H1 (cell line): Measurements from ENCODE around the gene TSPAN5. TPM values are rescaled to one million over a fixed set of nuclear protein-coding genes. Genes with fewer than 3 reads are reported as not detected.

Experiments
- CTCF ChIA-PET: fragments of 300-600 bp; sonication (Branson Sonifier 250); formaldehyde crosslinking; loops from one replicate; lab custom pipeline; 2021; ENCODE audit not compliant: partially characterized antibody; lab: Charles Lee
- POLR2A ChIA-PET: fragments of 300-600 bp; sonication (Branson Sonifier 250); formaldehyde crosslinking; loops from one replicate; lab custom pipeline; 2021; ENCODE audit warnings: inconsistent platforms; ENCODE audit not compliant: partially characterized antibody; lab: Charles Lee
- DNase-seq, 2 experiments: peaks; one replicate each; pipeline versions ENCODE4 v3.0.0 to v3.0.0-alpha.2; 2010 to 2022; ENCODE audit warnings: low spot score in 2 of 2, low read depth in 1 of 2, mixed read lengths in 1 of 2
- FAIRE-seq: peaks from 2 replicates; lab custom pipeline; 2011; peaks lifted over from hg19 to GRCh38; lab: Jason Lieb, UNC
- H2AFZ ChIP-seq: 2 replicates; pipeline ENCODE4 v1.8.1; 2012; ENCODE audit warnings: low read length, inconsistent platforms
- H2AK5ac ChIP-seq: 2 replicates; pipeline ENCODE4 v1.6.1; 2013; ENCODE audit warnings: low read depth, low read length
- H2BK120ac ChIP-seq: replicated peaks from 2 replicates; pipeline ENCODE3; 2013; ENCODE audit warnings: low read depth, low read length, inconsistent platforms
- H2BK12ac ChIP-seq: 2 replicates; pipeline ENCODE4 v1.6.1; 2013; ENCODE audit warnings: low read depth, low read length
- H2BK15ac ChIP-seq: 2 replicates; pipeline ENCODE4 v1.6.1; 2013; ENCODE audit warnings: low read length
- H2BK20ac ChIP-seq: 2 replicates; pipeline ENCODE4 v1.6.1; 2013; ENCODE audit warnings: low read length
- H2BK5ac ChIP-seq: 2 replicates; pipeline ENCODE4 v1.6.1; 2013; ENCODE audit warnings: low read depth, low read length
- H3K14ac ChIP-seq: 2 replicates; pipeline ENCODE4 v1.6.1; 2013; ENCODE audit warnings: inconsistent platforms; ENCODE audit not compliant: insufficient read length
- H3K18ac ChIP-seq: 2 replicates; pipeline ENCODE4 v1.6.1; 2013; ENCODE audit warnings: low read length; ENCODE audit errors: extremely low read depth
- H3K23ac ChIP-seq: 2 replicates; pipeline ENCODE4 v1.6.1; 2013; ENCODE audit warnings: inconsistent platforms; ENCODE audit not compliant: insufficient read length
- H3K23me2 ChIP-seq: 2 replicates; pipeline ENCODE4 v1.6.1; 2013; ENCODE audit warnings: low read depth, low read length
- H3K27ac ChIP-seq: 2 replicates; pipeline ENCODE4 v1.6.1; 2011; ENCODE audit warnings: low read depth, low read length, inconsistent platforms
- H3K27me3 ChIP-seq, 4 experiments: replicated peaks in 1 of 4; 1 replicate in 1 of 4; 2 replicates in 3 of 4; pipeline versions ENCODE4 v1.6.1 to v1.8.1; 2011 to 2013; ENCODE audit warnings: low read length in 3 of 4, mild to moderate bottlenecking in 3 of 4, inconsistent platforms in 2 of 4, mixed read lengths in 2 of 4, moderate library complexity in 1 of 4; ENCODE audit not compliant: control insufficient read depth in 3 of 4, insufficient read depth in 3 of 4; ENCODE audit errors: extremely low read depth in 1 of 4
- H3K36me3 ChIP-seq, 4 experiments: 2 replicates each; pipeline versions ENCODE4 v1.6.1 to v1.8.1; 2011 to 2013; ENCODE audit warnings: mild to moderate bottlenecking in 4 of 4, low read length in 3 of 4, moderate library complexity in 2 of 4, control low read depth in 1 of 4, inconsistent platforms in 1 of 4; ENCODE audit not compliant: insufficient read depth in 4 of 4, control insufficient read depth in 2 of 4
- H3K4ac ChIP-seq: replicated peaks from 2 replicates; pipeline ENCODE3; 2013; ENCODE audit warnings: low read length, low read depth, mixed read lengths, inconsistent platforms; ENCODE audit not compliant: insufficient read length
- H3K4me1 ChIP-seq, 4 experiments: replicated peaks in 1 of 4; 1 replicate in 1 of 4; 2 replicates in 3 of 4; pipeline versions ENCODE4 v1.6.1 to v1.8.1; 2011 to 2013; ENCODE audit warnings: low read length in 3 of 4, inconsistent platforms in 2 of 4, mixed read lengths in 1 of 4; ENCODE audit not compliant: insufficient read depth in 4 of 4, control insufficient read depth in 3 of 4
- H3K4me2 ChIP-seq, 2 experiments: 2 replicates each; pipeline versions ENCODE4 v1.6.1 to v1.8.1; 2011 to 2013; ENCODE audit warnings: low read depth in 2 of 2, low read length in 2 of 2, control low read depth in 1 of 2, inconsistent platforms in 1 of 2, mild to moderate bottlenecking in 1 of 2; ENCODE audit not compliant: insufficient read depth in 1 of 2
- H3K4me3 ChIP-seq, 4 experiments: fragments of 200-600, 300-600 bp in 1 of 4; sonication (generic), shearing (Covaris generic), sonication (Bioruptor Twin) in 1 of 4; 2 replicates each; pipeline versions ENCODE4 v1.5.1 to v1.8.1; 2011 to 2016; ENCODE audit warnings: low read length in 4 of 4, low read depth in 3 of 4, control low read depth in 2 of 4, inconsistent platforms in 2 of 4, mild to moderate bottlenecking in 2 of 4, mixed read lengths in 1 of 4, moderate library complexity in 1 of 4; ENCODE audit not compliant: insufficient read depth in 2 of 4; ENCODE audit errors: extremely low read depth in 1 of 4
- H3K56ac ChIP-seq: replicated peaks from 2 replicates; pipeline ENCODE3; 2013; ENCODE audit warnings: low read depth, mild to moderate bottlenecking, mixed read lengths, low read length, inconsistent platforms; ENCODE audit not compliant: insufficient read length
- H3K79me1 ChIP-seq: 2 replicates; pipeline ENCODE4 v1.6.1; 2013; ENCODE audit warnings: low read depth, low read length, control low read depth
- H3K79me2 ChIP-seq, 2 experiments: 2 replicates each; pipeline versions ENCODE4 v1.6.1 to v1.8.1; 2012 to 2013; ENCODE audit warnings: low read length in 2 of 2, mild to moderate bottlenecking in 2 of 2, inconsistent platforms in 1 of 2; ENCODE audit not compliant: insufficient read depth in 2 of 2, control insufficient read depth in 1 of 2
- H3K9ac ChIP-seq, 4 experiments: replicated peaks in 1 of 4; 1 replicate in 1 of 4; 2 replicates in 3 of 4; pipeline versions ENCODE4 v1.6.1 to v1.8.1; 2011 to 2013; ENCODE audit warnings: low read depth in 3 of 4, low read length in 3 of 4, control low read depth in 2 of 4, mild to moderate bottlenecking in 2 of 4, moderate library complexity in 2 of 4, inconsistent platforms in 1 of 4; ENCODE audit errors: extremely low read depth in 1 of 4
- H3K9me3 ChIP-seq, 2 experiments: 2 replicates each; pipeline versions ENCODE4 v1.6.1 to v1.8.1; 2012 to 2013; ENCODE audit warnings: mild to moderate bottlenecking in 2 of 2, moderate library complexity in 2 of 2, control low read depth in 1 of 2, inconsistent platforms in 1 of 2, low read depth in 1 of 2, low read length in 1 of 2, mixed read lengths in 1 of 2; ENCODE audit not compliant: insufficient read depth in 2 of 2
- H4K20me1 ChIP-seq, 2 experiments: replicated peaks in 1 of 2; 2 replicates each; pipeline versions ENCODE3 to v1.8.1; 2011 to 2013; ENCODE audit warnings: inconsistent platforms in 2 of 2, low read length in 2 of 2, mild to moderate bottlenecking in 1 of 2; ENCODE audit not compliant: insufficient read depth in 2 of 2, control insufficient read depth in 1 of 2
- H4K5ac ChIP-seq: 2 replicates; pipeline ENCODE4 v1.6.1; 2013; ENCODE audit warnings: low read length, low read depth, mixed read lengths, inconsistent platforms; ENCODE audit not compliant: insufficient read length
- H4K8ac ChIP-seq: 2 replicates; pipeline ENCODE4 v1.8.0; 2013; ENCODE audit warnings: mild to moderate bottlenecking, moderate library complexity, low read length, inconsistent platforms; ENCODE audit not compliant: insufficient read depth; ENCODE audit errors: extremely low read depth
- H4K91ac ChIP-seq: replicated peaks from 2 replicates; pipeline ENCODE3; 2013; ENCODE audit warnings: low read length, mixed read lengths, inconsistent platforms; ENCODE audit not compliant: insufficient read length
- CBX8 ChIP-seq: fragments of 300-800, 300-1000 bp; sonication (generic); IDR thresholded peaks from 2 replicates; pipeline ENCODE4 v1.7.1; 2016; ENCODE audit warnings: low read depth, low read length, borderline replicate concordance
- CTBP2 ChIP-seq: IDR thresholded peaks from 2 replicates; pipeline ENCODE4 v1.7.0; 2011; ENCODE audit warnings: borderline replicate concordance, mild to moderate bottlenecking, moderate library complexity, mixed read lengths, low read length; ENCODE audit not compliant: insufficient read depth, insufficient read length
- GABPA ChIP-seq: IDR thresholded peaks from 2 replicates; pipeline ENCODE4 v1.6.1; 2011; ENCODE audit warnings: mild to moderate bottlenecking, low read length, moderate library complexity, borderline replicate concordance; ENCODE audit not compliant: insufficient read depth
- KDM1A ChIP-seq: fragments of 200-600, 300-600 bp; sonication (generic); IDR thresholded peaks from 2 replicates; pipeline ENCODE4 v1.7.1; 2016; ENCODE audit warnings: mild to moderate bottlenecking, low read length, borderline replicate concordance
- MAX ChIP-seq: IDR thresholded peaks from 2 replicates; pipeline ENCODE4 v1.6.1; 2012; ENCODE audit warnings: inconsistent platforms
- RAD21 ChIP-seq, 2 experiments: IDR thresholded peaks in 1 of 2; conservative IDR thresholded peaks in 1 of 2; 2 replicates each; pipeline ENCODE4 v1.6.1; 2011; ENCODE audit warnings: low read depth in 2 of 2, low read length in 2 of 2, improper control_type of control experiment in 1 of 2, inconsistent platforms in 1 of 2, mild to moderate bottlenecking in 1 of 2, moderate library complexity in 1 of 2
- RBBP5 ChIP-seq: IDR thresholded peaks from 2 replicates; pipeline ENCODE4 v1.7.1; 2012; ENCODE audit warnings: low read depth, mild to moderate bottlenecking, inconsistent platforms, low read length, moderate library complexity, borderline replicate concordance
- SAP30 ChIP-seq: fragments of 300-600 bp; sonication (generic); IDR thresholded peaks from 2 replicates; pipeline ENCODE4 v1.7.1; 2012; ENCODE audit warnings: low read length, moderate library complexity, mild to moderate bottlenecking, inconsistent platforms; ENCODE audit not compliant: insufficient read depth, insufficient replicate concordance
- SIN3A ChIP-seq, 2 experiments: IDR thresholded peaks in 1 of 2; conservative IDR thresholded peaks in 1 of 2; 2 replicates each; pipeline ENCODE4 v1.6.1; 2011 to 2012; ENCODE audit warnings: low read length in 2 of 2, improper control_type of control experiment in 1 of 2, low read depth in 1 of 2, mild to moderate bottlenecking in 1 of 2
- SIRT6 ChIP-seq: IDR thresholded peaks from one replicate; pipeline ENCODE4 v1.7.1; 2012; ENCODE audit warnings: low read length, inconsistent platforms
- SRF ChIP-seq: IDR thresholded peaks from 2 replicates; pipeline ENCODE4 v1.6.1; 2011; ENCODE audit warnings: mild to moderate bottlenecking, low read depth, low read length, moderate library complexity
- TCF12 ChIP-seq: IDR thresholded peaks from 2 replicates; pipeline ENCODE4 v1.6.1; 2011; ENCODE audit warnings: low read depth, mild to moderate bottlenecking, low read length
- WGBS, 2 experiments: shearing (Covaris generic) in 1 of 2; methylation state at CpG; one replicate each; pipeline versions ENCODE4 v1.1.6 to v1.1.7; 2013 to 2015; ENCODE audit warnings: low lambda C conversion rate in 2 of 2, mixed read lengths in 2 of 2, inconsistent platforms in 1 of 2, low coverage in 1 of 2, missing lambda C conversion rate in 1 of 2; ENCODE audit not compliant: insufficient replicate concordance in 2 of 2, insufficient coverage in 1 of 2, insufficient read length in 1 of 2; ENCODE audit errors: extremely low coverage in 1 of 2, missing lambda C conversion rate in 1 of 2; 5-methylcytosine and 5-hydroxymethylcytosine counted together
- polyA plus RNA-seq, 7 experiments: library from polyadenylated mRNA; depleted of rRNA in 3 of 7; stranded (reverse) in 5 of 7; unstranded in 2 of 7; fragments of >200 nt in 5 of 7; fragments of 200-250 nt in 2 of 7; gene quantifications; 1 replicate in 5 of 7; 2 replicates in 1 of 7; 4 replicates in 1 of 7; pipeline versions ENCODE4 v1.2.1 to v1.2.3, GENCODE V29; 2011 to 2013; ENCODE audit warnings: missing spikeins in 2 of 7, mixed read lengths in 2 of 7
- total RNA-seq: library from RNA; stranded (reverse); fragmentation: NEBNext Ultra II Directional; extraction: Animal tissue kit (Norgen Biotek cat#: 25700); gene quantifications from 2 replicates; pipeline ENCODE4 v1.2.1, GENCODE V29; 2021

Gene TSPAN5
- total and polyA plus RNA-seq, 2 of the 8 experiments (the other 6 are each of a cell fraction or from before 2014, with no cell fraction given) = 17.6 to 21.2 TPM

- Histone ChIP-seq H3K4me2 (no peak overlapping the region), H4K5ac (no peak overlapping the region), H3K56ac (no peak overlapping the region), H3K23ac (no peak overlapping the region), H3K4me3 (no peak overlapping the region), H2BK12ac (no peak overlapping the region), H2BK5ac (no peak overlapping the region), H3K79me1 (no peaks in the 10 kb centered on the region), H3K18ac (no peak overlapping the region), H3K4ac (no peak overlapping the region), H4K20me1 (no peaks in the 10 kb centered on the region), H2BK15ac (no peak overlapping the region), H3K79me2 (no peaks in the 10 kb centered on the region), H2BK120ac (no peak overlapping the region), H3K4me1 (peaks cover 0 to 8% (median under 1%) of the 10 kb centered on the region in 4 experiments; a peak in 4 of 7 replicates), H3K23me2 (no peaks in the 10 kb centered on the region), H2AK5ac (no peak overlapping the region), H3K27me3 (no peaks in the 10 kb centered on the region), H4K8ac (no peak overlapping the region), H3K9me3 (no peaks in the 10 kb centered on the region), H2BK20ac (no peak overlapping the region), H2AFZ (no peak overlapping the region), H3K14ac (no peak overlapping the region), H3K36me3 (0 out of 8 replicates have a peak, but pooled peaks cover 0 to 4% (median 0%) of the 10 kb centered on the region in 4 experiments), H3K27ac (no peak overlapping the region), H3K9ac (no peak overlapping the region), H4K91ac (no peak overlapping the region)
- 91% methylated on average over 3 of the region's 3 CpGs; no CpG with 5 or more reads in 1 of the 2 experiments for WGBS, 2 experiments
- no peak for TF ChIP-seq KDM1A
- TF ChIP-seq SIN3A (conservative IDR thresholded peaks at IDR 0.05 in 1 of 2, IDR thresholded peaks at IDR 0.05 in 1 of 2; ENCODE audit: low read depth in 1 of 2, low read length in 2 of 2) = no peak
- TF ChIP-seq SIRT6 = no peak
- TF ChIP-seq RBBP5 = no peak
- no peak for TF ChIP-seq RAD21 (IDR thresholded peaks at IDR 0.05 in 1 of 2, conservative IDR thresholded peaks at IDR 0.05 in 1 of 2; ENCODE audit: low read depth in 2 of 2, low read length in 2 of 2)
- TF ChIP-seq CBX8 = no peak
- no peak for TF ChIP-seq MAX
- no peak for TF ChIP-seq SAP30
- no peak for TF ChIP-seq TCF12
- no peak for TF ChIP-seq CTBP2
- TF ChIP-seq GABPA = no peak
- no peak for TF ChIP-seq SRF
- DNase-seq (no peak), FAIRE-seq (no peak)
- CTCF ChIA-PET = interaction anchor here (0.9 to 1.5 kb wide), 7 partner anchors 8 to 935 kb away, joined by 3 to 4 read pairs (median 3); no protein-coding TSS in a partner anchor
- POLR2A ChIA-PET = interaction anchor here (0.7 kb wide), 1 partner anchor 188 kb away, joined by 3 read pairs; the partner anchor contains the start of gene TSPAN5
Measured at GRCh38 chr4:98470366-98470765, 188.0 kb downstream of the TSPAN5 start.
